Parathyroid adenoma (tissue), 2 donors: ENCODE results near the gene MAT1A.

Source experiments
- H2AFZ ChIP-seq: fragments of 300-600 bp; sonication (generic); one replicate; pipeline ENCODE4 v1.7.0; 2017; ENCODE audit warnings: antibody characterized with exemption, mild to moderate bottlenecking
- H3K27ac ChIP-seq: fragments of 300-600 bp; sonication (generic); one replicate; pipeline ENCODE4 v1.7.0; 2017
- H3K27me3 ChIP-seq: fragments of 300-600 bp; sonication (generic); one replicate; pipeline ENCODE4 v1.7.0; 2017; ENCODE audit warnings: low read length; ENCODE audit not compliant: control insufficient read depth, insufficient read depth
- H3K36me3 ChIP-seq: fragments of 300-600 bp; sonication (generic); one replicate; pipeline ENCODE4 v1.7.0; 2017; ENCODE audit warnings: low read length; ENCODE audit not compliant: control insufficient read depth, insufficient read depth
- H3K4me1 ChIP-seq: fragments of 300-600 bp; sonication (generic); one replicate; pipeline ENCODE4 v1.7.0; 2017; ENCODE audit warnings: control low read depth
- H3K4me2 ChIP-seq: fragments of 300-600 bp; sonication (generic); one replicate; pipeline ENCODE4 v1.7.0; 2017; ENCODE audit warnings: low read length
- H3K4me3 ChIP-seq: fragments of 300-600 bp; sonication (generic); one replicate; pipeline ENCODE4 v1.7.0; 2017; ENCODE audit warnings: low read depth, low read length
- H3K79me2 ChIP-seq: fragments of 300-600 bp; sonication (generic); one replicate; pipeline ENCODE4 v1.7.0; 2017; ENCODE audit warnings: control low read depth
- H3K9ac ChIP-seq: fragments of 300-600 bp; sonication (generic); one replicate; pipeline ENCODE4 v1.7.0; 2017; ENCODE audit warnings: mild to moderate bottlenecking
- H3K9me3 ChIP-seq: fragments of 300-600 bp; sonication (generic); one replicate; pipeline ENCODE4 v1.7.0; 2017; ENCODE audit warnings: low read length; ENCODE audit not compliant: control insufficient read depth
- CTCF ChIP-seq: fragments of 300-600 bp; sonication (generic); IDR thresholded peaks from one replicate; pipeline ENCODE4 v1.7.0; 2017; ENCODE audit warnings: antibody characterized with exemption, mild to moderate bottlenecking
- donor health status: primary hyperparathyroidism.

The MAT1A gene

GRCh38 chr10:80274396-80275134 lies 14.9 kb downstream of the MAT1A start:
- Histone ChIP-seq H2AFZ (no peak overlapping the region), H3K36me3 (no peaks in the 10 kb centered on the region), H3K4me3 (no peak overlapping the region), H3K9ac (no peak overlapping the region), H3K4me1 (no peaks in the 10 kb centered on the region), H3K27me3 (no peaks in the 10 kb centered on the region), H3K9me3 (no peaks in the 10 kb centered on the region), H3K27ac (no peak overlapping the region), H3K79me2 (no peaks in the 10 kb centered on the region), H3K4me2 (no peak overlapping the region)
- TF ChIP-seq CTCF, result no peak

- Histone ChIP-seq H3K36me3 (no peaks in the 10 kb centered on the region), H3K27ac (no peak overlapping the region), H2AFZ (no peak overlapping the region), H3K27me3 (no peaks in the 10 kb centered on the region), H3K9me3 (no peaks in the 10 kb centered on the region), H3K4me3 (no peak overlapping the region), H3K4me2 (no peak overlapping the region), H3K4me1 (no peaks in the 10 kb centered on the region), H3K9ac (no peak overlapping the region), H3K79me2 (no peaks in the 10 kb centered on the region)
- no peak for TF ChIP-seq CTCF
Observed at GRCh38 chr10:80273523-80274170, 15.8 kb downstream of the MAT1A start.

GRCh38 chr10:80272793-80273522 lies 16.5 kb downstream of the MAT1A start:
- no peaks in the 10 kb centered on the region for H3K79me2 ChIP-seq
- H3K4me1 ChIP-seq, result no peaks in the 10 kb centered on the region
- no peaks in the 10 kb centered on the region for H3K9me3 ChIP-seq
- H3K4me2 ChIP-seq, result no peak overlapping the region
- H2AFZ ChIP-seq, result no peak overlapping the region
- no peak overlapping the region for H3K4me3 ChIP-seq
- no peaks in the 10 kb centered on the region for H3K36me3 ChIP-seq
- no peaks in the 10 kb centered on the region for H3K27me3 ChIP-seq
- TF ChIP-seq CTCF, result no peak
- no peak overlapping the region for H3K9ac ChIP-seq
- H3K27ac ChIP-seq, result no peak overlapping the region

- H2AFZ ChIP-seq, result no peak overlapping the region
- H3K79me2 ChIP-seq, result no peaks in the 10 kb centered on the region
- no peaks in the 10 kb centered on the region for H3K4me1 ChIP-seq
- no peak overlapping the region for H3K4me3 ChIP-seq
- H3K4me2 ChIP-seq, result no peak overlapping the region
- no peaks in the 10 kb centered on the region for H3K27me3 ChIP-seq
- no peaks in the 10 kb centered on the region for H3K36me3 ChIP-seq
- TF ChIP-seq CTCF, result no peak
- no peak overlapping the region for H3K9ac ChIP-seq
- no peaks in the 10 kb centered on the region for H3K9me3 ChIP-seq
- no peak overlapping the region for H3K27ac ChIP-seq
Observed at GRCh38 chr10:80271416-80271815, 18.0 kb downstream of the MAT1A start.
